HepG2 (cell line): Measurements from ENCODE around the gene CEP76. TPM values are rescaled to one million over a fixed set of nuclear protein-coding genes. Genes with fewer than 3 reads are reported as not detected.

Source experiments
- ATF7-NPFF ChIP-seq: sonication (generic); formaldehyde crosslinking; IDR thresholded peaks from 2 replicates; pipeline ENCODE4 v1.8.1; 2023; ENCODE audit warnings: mild to moderate bottlenecking, low read depth, missing genetic modification reagents, moderate library complexity
- HNRNPK ChIP-seq: fragments of 200-400 bp; formaldehyde crosslinking; IDR thresholded peaks from 2 replicates; pipeline ENCODE4 v1.6.1; 2018; ENCODE audit warnings: low read length, low read depth, moderate library complexity, mild to moderate bottlenecking; ENCODE audit not compliant: poor library complexity, severe bottlenecking
- JUNB ChIP-seq: sonication (generic); formaldehyde crosslinking; IDR thresholded peaks from 2 replicates; pipeline ENCODE4 v1.8.0; 2022; ENCODE audit warnings: missing genetic modification reagents, mild to moderate bottlenecking, borderline replicate concordance
- MLX ChIP-seq: IDR thresholded peaks from 2 replicates; pipeline ENCODE4 v1.6.1; 2016
- PHF5A ChIP-seq: IDR thresholded peaks from one replicate; pipeline ENCODE4 v1.6.1; 2018; ENCODE audit warnings: low read depth, missing genetic modification reagents; ENCODE audit not compliant: unreplicated experiment
- RAD51 ChIP-seq: fragments of 450-650 bp; IDR thresholded peaks from 2 replicates; pipeline ENCODE4 v1.6.1; 2016; ENCODE audit warnings: borderline replicate concordance
- REPIN1 ChIP-seq: sonication (generic); formaldehyde crosslinking; IDR thresholded peaks from 2 replicates; pipeline ENCODE4 v1.8.0; 2022; ENCODE audit warnings: missing genetic modification reagents, low read depth, mild to moderate bottlenecking, borderline replicate concordance
- SMARCC2 ChIP-seq: fragments of 450-650 bp; IDR thresholded peaks from 2 replicates; pipeline ENCODE4 v1.6.1; 2017; ENCODE audit warnings: antibody characterized with exemption, mild to moderate bottlenecking
- SOX5 ChIP-seq: IDR thresholded peaks from 2 replicates; pipeline ENCODE4 v1.6.1; 2016; ENCODE audit warnings: borderline replicate concordance
- TBL1XR1 ChIP-seq: fragments of 150-350 bp; IDR thresholded peaks from 2 replicates; pipeline ENCODE4 v1.6.1; 2014; ENCODE audit warnings: borderline replicate concordance, low read length; ENCODE audit not compliant: partially characterized antibody
- TOE1 ChIP-seq: sonication (generic); formaldehyde crosslinking; IDR thresholded peaks from 2 replicates; pipeline ENCODE4 v1.4.0; 2020; ENCODE audit warnings: mild to moderate bottlenecking, missing genetic modification reagents
- U2AF2 ChIP-seq: fragments of 200-400 bp; formaldehyde crosslinking; IDR thresholded peaks from 2 replicates; pipeline ENCODE4 v1.6.1; 2017; ENCODE audit warnings: low read depth, mild to moderate bottlenecking, low read length
- ZNF207 ChIP-seq: fragments of 450-650 bp; IDR thresholded peaks from 2 replicates; pipeline ENCODE4 v1.6.1; 2016; ENCODE audit warnings: antibody characterized with exemption, borderline replicate concordance
- ZNF329 ChIP-seq: sonication (generic); formaldehyde crosslinking; IDR thresholded peaks from 2 replicates; pipeline ENCODE4 v1.9.0; 2021; ENCODE audit warnings: low read depth, mild to moderate bottlenecking, missing genetic modification reagents
- ZNF484 ChIP-seq: sonication (generic); formaldehyde crosslinking; IDR thresholded peaks from 2 replicates; pipeline ENCODE4 v1.5.1; 2020; ENCODE audit warnings: mild to moderate bottlenecking, low read depth, missing genetic modification reagents, borderline replicate concordance
- ZNF550 ChIP-seq: sonication (generic); formaldehyde crosslinking; IDR thresholded peaks from 2 replicates; pipeline ENCODE4 v1.4.0; 2020; ENCODE audit warnings: mild to moderate bottlenecking, missing genetic modification reagents, borderline replicate concordance
- ZNF569 ChIP-seq: sonication (generic); formaldehyde crosslinking; IDR thresholded peaks from 2 replicates; pipeline ENCODE4 v1.5.0; 2020; ENCODE audit warnings: mild to moderate bottlenecking, missing genetic modification reagents, moderate library complexity, borderline replicate concordance
- ZNF652 ChIP-seq: IDR thresholded peaks from 2 replicates; pipeline ENCODE4 v1.6.1; 2016; ENCODE audit warnings: low read depth, borderline replicate concordance
- ZNF792 ChIP-seq: IDR thresholded peaks from 2 replicates; pipeline ENCODE4 v1.6.1; 2016
- ZZZ3 ChIP-seq: sonication (generic); formaldehyde crosslinking; IDR thresholded peaks from 2 replicates; pipeline ENCODE4 v1.4.0; 2020; ENCODE audit warnings: missing genetic modification reagents, mild to moderate bottlenecking, borderline replicate concordance
- polyA plus RNA-seq, 8 experiments: library from polyadenylated mRNA; depleted of rRNA in 3 of 8; stranded (reverse) in 7 of 8; unstranded in 1 of 8; fragments of >200 nt; fragmentation: Illumina TruSeq in 4 of 8; extraction: Trizol in 4 of 8; gene quantifications; 2 replicates each; pipeline versions ENCODE4 v1.2.1 to v1.2.3, GENCODE V29; 2011 to 2016; ENCODE audit warnings: low read depth in 4 of 8, missing spikeins in 1 of 8, mixed read lengths in 1 of 8; ENCODE audit not compliant: insufficient read depth in 1 of 8
- total RNA-seq, 5 experiments: library from RNA; depleted of rRNA; stranded (reverse); fragments of >200 nt; fragmentation: Illumina TruSeq; extraction: Trizol; gene quantifications; 2 replicates each; pipeline ENCODE4 v1.2.3, GENCODE V29; 2016; ENCODE audit warnings: low read depth in 1 of 5
- TF ChIP-seq, protein P1 (sequence below): sonication (generic); formaldehyde crosslinking; IDR thresholded peaks from 2 replicates; pipeline ENCODE4 v1.5.0; 2020; ENCODE audit warnings: mild to moderate bottlenecking, missing genetic modification reagents
- TF ChIP-seq, protein P2 (sequence below): sonication (generic); formaldehyde crosslinking; IDR thresholded peaks from 2 replicates; pipeline ENCODE4 v1.4.0; 2020; ENCODE audit warnings: mild to moderate bottlenecking, low read depth, missing genetic modification reagents
- TF ChIP-seq, protein P3 (sequence below): sonication (generic); formaldehyde crosslinking; IDR thresholded peaks from 2 replicates; pipeline ENCODE4 v1.8.1; 2023; ENCODE audit warnings: mild to moderate bottlenecking, inconsistent platforms, moderate library complexity, missing genetic modification reagents, borderline replicate concordance

CEP76 gene
- total and polyA plus RNA-seq, 2 of the 13 experiments (the other 11 are each of a cell fraction or from before 2014, with no cell fraction given): 13.9 to 15.1 TPM

DNA sequence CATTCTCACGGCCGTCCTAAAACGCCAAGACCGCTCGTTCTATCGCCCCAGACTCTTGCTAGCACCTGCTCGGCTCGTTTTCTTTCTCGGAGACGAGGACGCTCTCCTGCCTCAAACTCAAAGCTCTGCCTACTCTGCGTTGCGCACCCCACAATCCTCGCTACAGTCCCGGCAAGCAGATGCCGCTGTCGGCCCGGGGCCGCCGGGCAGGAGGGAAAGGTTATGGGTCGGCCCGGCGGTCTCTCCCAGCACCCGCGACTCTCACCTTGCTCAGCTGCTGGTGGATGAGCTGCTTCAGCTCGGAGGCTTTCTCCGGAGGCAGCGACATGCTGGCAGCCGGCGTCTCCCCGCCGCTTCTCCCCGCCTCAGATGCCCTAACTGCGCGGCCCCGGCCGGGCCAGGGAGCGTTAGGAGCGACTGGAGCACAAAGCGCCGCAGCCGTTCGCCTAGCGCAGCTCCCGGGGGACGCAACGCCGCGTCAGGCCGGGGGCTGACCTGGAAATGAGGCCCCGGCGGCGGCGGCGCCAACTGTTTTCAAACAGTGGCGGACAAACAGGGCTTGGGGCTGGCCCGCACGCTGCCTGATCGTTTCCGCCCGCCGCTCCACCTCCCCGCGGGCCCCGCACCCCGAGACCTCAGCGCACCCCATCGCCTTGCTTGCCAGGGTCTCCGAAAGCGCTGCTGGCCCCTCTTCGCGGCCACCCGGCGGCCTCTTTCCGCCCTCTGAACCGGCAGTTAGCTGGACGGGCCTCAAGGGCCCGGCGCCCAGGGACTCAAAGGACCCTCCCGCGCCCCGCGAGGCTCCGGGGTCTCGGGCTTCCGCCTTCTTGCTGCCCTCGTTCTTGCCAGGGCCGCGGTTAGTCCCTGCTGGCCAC, at the start of gene CEP76, which contains the start of gene PSMG2 (continued):
- TF ChIP-seq PHF5A (CRISPR knock-in tag) (no peak), ZNF484 (CRISPR knock-in tag) (no peak), MLX (CRISPR knock-in tag) (no peak), ZNF550 (CRISPR knock-in tag) (no peak), REPIN1 (CRISPR knock-in tag) (no peak; the same call in 1 of the 2 replicates), U2AF2 (no peak), ZNF569 (CRISPR knock-in tag) (no peak), ZNF207 (no peak), SMARCC2 (no peak), ATF7-NPFF (CRISPR knock-in tag) (no peak; the same call in 1 of the 2 replicates), ZNF652 (CRISPR knock-in tag) (no peak), ZNF329 (CRISPR knock-in tag) (0 out of 2 replicates have a peak, but pooled peaks have one; percentile 43), TBL1XR1 (no peak), ZZZ3 (CRISPR knock-in tag) (no peak), TOE1 (no peak), RAD51 (no peak), SOX5 (CRISPR knock-in tag) (no peak; the same call in 1 of the 2 replicates), ZNF792 (CRISPR knock-in tag) (0 out of 2 replicates have a peak, but pooled peaks have one; percentile 12), JUNB (no peak), HNRNPK (no peak)
- TF ChIP-seq, protein P1, sequence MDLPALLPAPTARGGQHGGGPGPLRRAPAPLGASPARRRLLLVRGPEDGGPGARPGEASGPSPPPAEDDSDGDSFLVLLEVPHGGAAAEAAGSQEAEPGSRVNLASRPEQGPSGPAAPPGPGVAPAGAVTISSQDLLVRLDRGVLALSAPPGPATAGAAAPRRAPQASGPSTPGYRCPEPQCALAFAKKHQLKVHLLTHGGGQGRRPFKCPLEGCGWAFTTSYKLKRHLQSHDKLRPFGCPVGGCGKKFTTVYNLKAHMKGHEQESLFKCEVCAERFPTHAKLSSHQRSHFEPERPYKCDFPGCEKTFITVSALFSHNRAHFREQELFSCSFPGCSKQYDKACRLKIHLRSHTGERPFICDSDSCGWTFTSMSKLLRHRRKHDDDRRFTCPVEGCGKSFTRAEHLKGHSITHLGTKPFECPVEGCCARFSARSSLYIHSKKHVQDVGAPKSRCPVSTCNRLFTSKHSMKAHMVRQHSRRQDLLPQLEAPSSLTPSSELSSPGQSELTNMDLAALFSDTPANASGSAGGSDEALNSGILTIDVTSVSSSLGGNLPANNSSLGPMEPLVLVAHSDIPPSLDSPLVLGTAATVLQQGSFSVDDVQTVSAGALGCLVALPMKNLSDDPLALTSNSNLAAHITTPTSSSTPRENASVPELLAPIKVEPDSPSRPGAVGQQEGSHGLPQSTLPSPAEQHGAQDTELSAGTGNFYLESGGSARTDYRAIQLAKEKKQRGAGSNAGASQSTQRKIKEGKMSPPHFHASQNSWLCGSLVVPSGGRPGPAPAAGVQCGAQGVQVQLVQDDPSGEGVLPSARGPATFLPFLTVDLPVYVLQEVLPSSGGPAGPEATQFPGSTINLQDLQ (CRISPR knock-in tag): no peak
- TF ChIP-seq, protein P2, sequence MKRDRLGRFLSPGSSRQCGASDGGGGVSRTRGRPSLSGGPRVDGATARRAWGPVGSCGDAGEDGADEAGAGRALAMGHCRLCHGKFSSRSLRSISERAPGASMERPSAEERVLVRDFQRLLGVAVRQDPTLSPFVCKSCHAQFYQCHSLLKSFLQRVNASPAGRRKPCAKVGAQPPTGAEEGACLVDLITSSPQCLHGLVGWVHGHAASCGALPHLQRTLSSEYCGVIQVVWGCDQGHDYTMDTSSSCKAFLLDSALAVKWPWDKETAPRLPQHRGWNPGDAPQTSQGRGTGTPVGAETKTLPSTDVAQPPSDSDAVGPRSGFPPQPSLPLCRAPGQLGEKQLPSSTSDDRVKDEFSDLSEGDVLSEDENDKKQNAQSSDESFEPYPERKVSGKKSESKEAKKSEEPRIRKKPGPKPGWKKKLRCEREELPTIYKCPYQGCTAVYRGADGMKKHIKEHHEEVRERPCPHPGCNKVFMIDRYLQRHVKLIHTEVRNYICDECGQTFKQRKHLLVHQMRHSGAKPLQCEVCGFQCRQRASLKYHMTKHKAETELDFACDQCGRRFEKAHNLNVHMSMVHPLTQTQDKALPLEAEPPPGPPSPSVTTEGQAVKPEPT: no peak
- TF ChIP-seq, protein P3, sequence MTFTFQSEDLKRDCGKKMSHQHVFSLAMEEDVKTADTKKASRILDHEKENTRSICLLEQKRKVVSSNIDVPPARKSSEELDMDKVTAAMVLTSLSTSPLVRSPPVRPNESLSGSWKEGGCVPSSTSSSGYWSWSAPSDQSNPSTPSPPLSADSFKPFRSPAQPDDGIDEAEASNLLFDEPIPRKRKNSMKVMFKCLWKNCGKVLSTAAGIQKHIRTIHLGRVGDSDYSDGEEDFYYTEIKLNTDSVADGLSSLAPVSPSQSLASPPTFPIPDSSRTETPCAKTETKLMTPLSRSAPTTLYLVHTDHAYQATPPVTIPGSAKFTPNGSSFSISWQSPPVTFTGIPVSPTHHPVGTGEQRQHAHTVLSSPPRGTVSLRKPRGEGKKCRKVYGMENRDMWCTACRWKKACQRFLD (CRISPR knock-in tag): no peak; the same call in 1 of the 2 replicates
